ENCODE data around the gene PKN3.

GRCh38 chr9:128720841-128721486, 18.7 kb downstream of the PKN3 start:
- TF ChIP-seq REST (IDR thresholded peaks at IDR 0.05; ENCODE audit: low read depth) (peak; percentile 37; the same call in 1 of the 2 replicates), EP300 (IDR thresholded peaks at IDR 0.05; ENCODE audit: borderline replicate concordance) (no peak)
